ENCODE measurements around the gene ELMO1.

ELMO1 gene

DNA sequence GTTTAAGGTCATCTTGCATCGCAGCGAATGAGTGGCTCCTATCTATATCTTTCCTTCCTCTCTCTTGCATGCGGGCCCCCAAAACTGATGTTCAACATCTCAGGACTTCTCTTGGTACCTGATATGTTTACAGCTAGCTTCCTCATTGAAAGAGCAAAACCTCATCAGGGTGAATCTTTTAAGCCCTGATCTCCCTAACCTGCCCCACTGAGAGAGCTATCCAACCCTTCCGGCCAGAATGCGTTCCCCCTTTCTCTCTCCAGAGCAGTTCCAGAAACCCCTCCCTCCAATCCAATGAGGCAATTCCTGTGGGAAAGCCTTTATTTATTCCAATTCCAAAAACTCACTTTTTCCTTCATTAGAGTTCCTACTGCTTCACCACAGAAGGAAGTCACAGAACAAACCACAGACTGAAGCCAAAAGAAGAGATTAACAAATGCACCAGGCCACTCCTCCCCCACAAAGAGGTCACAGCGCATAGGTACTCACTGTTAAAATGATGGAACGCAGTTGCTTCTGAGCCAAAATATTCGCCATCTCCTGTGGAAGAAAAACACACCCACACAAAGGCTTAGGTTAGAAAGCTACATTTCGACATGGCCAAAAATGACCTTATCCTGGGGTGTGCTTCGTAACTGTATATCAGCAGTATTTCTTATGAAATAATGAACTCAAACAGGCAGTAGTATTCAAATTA lies 232.4 kb downstream of the ELMO1 start:
- no peak for DNase-seq (ENCODE audit: low read depth)

- no peak for DNase-seq (ENCODE audit: low read depth)
Observed at GRCh38 chr7:37215290-37215923, 233.3 kb downstream of the ELMO1 start.

DNA sequence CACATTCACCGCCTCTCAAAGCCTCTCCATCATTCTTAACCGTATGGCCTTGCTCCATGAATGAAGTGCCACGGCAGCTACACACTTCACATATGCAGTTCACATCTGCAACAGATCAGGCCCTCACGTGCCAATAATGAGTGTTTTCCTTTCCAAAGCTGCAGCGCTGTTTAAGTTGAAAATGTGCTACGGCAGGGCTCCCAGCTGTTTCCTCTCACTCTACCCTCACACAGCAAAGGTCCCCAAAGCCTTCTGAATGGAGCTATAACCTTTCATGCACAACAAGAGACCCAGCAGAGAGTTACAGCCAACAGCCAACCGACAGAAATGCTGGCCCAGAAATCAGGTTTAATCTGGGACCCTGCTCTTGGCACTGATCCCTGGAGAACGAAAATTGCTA lies 236.1 kb downstream of the ELMO1 start:
- no peak for DNase-seq (ENCODE audit: low read depth)

GRCh38 chr7:37212051-37212450 lies 236.6 kb downstream of the ELMO1 start:
- DNase-seq (ENCODE audit: low read depth), result no peak

DNA sequence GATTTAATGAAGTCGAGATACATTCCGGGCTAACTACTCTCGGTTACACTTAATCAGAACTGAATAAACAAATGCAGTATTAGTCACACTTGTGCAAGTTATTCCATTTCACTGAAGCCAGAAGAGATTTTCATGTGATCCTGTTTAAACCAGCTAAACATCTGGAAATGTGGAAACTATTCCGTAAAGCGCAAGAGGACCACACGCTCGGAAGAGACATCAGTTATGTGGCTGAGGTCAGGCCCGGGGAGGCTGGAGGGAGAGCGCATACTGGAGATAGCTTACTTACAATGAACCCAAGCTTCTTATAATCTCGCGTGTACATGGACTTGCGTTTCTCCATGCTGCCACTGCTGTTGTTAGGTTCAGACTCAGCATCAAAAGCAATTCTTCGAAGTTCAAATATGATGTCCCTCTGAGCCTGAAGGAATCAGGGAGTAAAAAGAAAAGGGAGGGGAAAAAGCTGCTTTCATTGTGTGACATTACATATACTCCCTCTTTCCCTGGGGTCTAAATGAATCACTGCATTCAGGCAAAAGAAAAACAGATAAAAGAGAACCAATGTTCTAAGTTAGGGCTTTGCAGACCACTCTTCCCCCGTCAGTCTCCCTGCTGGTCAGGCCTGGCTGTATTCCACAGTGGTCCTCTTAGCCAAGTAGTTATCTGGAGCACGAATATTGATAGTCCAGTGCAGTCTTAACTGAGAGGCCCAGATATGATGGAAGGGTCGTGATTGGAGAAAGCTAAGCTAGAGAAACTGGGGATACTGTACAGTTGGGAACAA lies 237.4 kb downstream of the ELMO1 start:
- no peak for DNase-seq (ENCODE audit: low read depth)

- no peak for DNase-seq (ENCODE audit: low read depth)
Observed at GRCh38 chr7:37209195-37209594, 239.5 kb downstream of the ELMO1 start.

DNA sequence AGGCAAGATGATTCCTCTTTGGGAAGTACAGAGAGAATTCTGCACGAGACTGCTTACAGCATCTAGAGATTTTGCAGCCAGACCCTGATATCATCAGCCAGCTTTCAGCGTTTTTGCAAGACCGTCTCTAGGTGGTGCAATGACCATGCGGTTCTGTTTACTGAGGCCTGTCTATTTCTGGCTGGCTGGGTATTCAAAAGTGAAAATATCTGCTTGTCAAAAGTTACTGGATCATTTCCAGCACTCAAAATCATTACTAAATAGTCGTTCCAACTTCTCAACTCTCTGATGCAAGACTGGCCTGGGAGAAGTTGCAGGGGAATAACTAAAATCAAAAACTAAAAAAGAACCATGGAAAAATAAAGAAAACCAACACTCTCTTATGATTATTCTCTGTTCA lies 240.1 kb downstream of the ELMO1 start:
- no peak for DNase-seq (ENCODE audit: low read depth)

GRCh38 chr7:37206192-37206591 lies 242.5 kb downstream of the ELMO1 start:
- DNase-seq (ENCODE audit: low read depth), result no peak

GRCh38 chr7:37205451-37205850 lies 243.2 kb downstream of the ELMO1 start:
- DNase-seq (ENCODE audit: low read depth), result no peak

DNA sequence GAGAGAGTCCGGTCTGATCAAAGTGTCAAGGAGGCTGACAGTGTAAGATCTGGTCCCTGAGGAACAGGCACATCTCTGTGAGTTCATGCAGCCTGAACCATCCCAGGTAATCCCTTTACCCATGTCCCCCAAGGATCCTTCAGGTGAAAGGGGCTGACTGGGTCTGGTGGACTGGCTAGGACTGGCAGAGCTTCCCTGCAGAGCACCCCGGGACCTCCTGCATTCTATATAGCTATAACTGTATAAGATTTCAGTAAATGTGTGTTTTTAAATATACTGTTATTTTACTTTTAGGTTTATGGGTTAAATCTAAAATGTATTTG lies 246.8 kb downstream of the ELMO1 start:
- DNase-seq (ENCODE audit: low read depth), result no peak

DNA sequence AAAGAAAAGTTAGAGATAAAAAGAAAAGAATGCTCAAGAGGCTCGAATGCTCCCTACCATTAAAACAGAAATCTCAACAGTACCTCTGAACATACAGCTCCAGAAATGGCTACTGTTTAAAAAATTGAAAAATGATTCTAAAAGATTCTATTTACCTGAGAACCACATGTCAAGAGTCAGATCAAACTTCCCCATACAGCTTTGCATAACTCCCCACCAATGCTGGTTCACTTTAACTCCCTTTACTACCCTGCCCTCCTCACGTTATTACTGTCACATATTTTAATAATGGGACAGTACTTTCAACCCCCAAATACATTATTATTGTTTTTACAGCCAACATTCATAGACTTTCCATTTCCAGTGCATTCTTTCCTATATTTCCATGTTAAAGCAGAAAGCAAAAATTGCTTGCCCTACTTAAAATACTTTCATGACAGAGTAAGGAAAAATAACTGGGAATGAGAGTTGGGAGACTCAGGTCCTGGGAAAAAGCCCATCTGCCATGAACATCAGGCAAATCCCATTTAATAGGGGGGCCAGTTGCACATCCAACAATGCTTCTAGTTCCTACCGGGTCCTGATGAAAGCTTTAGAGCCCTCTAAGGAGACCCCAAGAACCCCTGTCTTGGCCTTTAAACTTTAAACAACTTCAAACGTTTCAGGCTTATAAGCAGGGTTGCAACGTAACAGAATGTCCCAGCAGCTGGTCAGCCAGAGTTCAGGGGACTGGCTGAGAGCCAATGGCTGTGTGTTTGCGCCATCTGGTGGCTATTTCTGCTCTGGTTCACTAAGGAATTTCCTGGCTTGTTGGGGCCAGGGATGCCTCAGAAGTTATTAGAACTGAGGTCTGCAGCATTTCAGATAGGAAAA lies 247.4 kb downstream of the ELMO1 start:
- DNase-seq (ENCODE audit: low read depth), result peak; percentile 30

DNA sequence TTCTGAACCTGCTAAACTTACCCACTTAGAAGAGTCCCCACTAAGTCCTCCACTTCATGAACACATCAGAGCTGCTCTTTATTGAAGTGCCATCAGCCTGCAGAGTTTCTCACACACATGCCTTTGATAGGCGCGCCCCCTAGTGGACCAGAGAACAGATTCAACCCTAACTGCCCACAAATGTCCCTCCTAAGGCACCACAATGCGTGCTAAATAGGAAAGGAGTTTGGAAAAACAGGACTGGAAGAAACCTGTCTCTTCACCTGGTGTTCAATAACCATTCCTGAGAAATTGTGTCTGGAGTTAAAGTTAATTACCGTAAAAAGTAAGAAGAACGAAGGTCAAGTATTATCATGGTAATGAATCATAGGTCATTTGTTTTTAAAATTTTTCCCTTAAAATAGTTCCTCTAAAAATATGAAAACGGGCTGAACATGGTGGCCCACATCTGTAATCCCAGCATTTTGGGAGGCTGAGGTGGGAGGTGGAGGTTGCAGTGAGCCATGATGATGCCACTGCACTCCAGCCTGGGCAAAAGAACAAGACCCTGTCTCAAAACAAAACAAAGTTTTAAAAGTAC lies 249.7 kb downstream of the ELMO1 start:
- peak; percentile 58 for DNase-seq (ENCODE audit: low read depth)

GRCh38 chr7:37198041-37198905 lies 250.4 kb downstream of the ELMO1 start:
- DNase-seq (ENCODE audit: low read depth), result no peak

DNA sequence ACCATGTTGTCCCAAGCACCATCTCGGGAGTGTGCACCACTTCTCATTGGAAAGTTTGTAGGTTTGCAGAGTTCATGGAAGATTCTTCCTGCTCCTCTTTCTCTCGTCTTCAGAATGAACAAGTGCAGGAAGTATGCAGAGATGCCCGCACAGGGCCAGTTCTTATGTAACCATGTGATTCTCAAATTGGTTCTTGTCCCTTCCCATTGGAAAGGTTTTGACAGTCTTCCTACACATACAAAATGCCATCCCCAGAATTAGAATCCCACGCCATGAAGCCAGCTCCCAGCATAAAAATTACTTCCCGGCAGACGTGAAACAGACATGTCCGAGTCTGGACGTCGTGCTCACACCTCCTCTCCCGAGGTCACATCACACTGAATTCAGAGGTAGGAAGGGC lies 251.6 kb downstream of the ELMO1 start:
- DNase-seq (ENCODE audit: low read depth), result no peak

- DNase-seq (ENCODE audit: low read depth), result no peak
Observed at GRCh38 chr7:37196676-37197075, 252.0 kb downstream of the ELMO1 start.

- no peak for DNase-seq (ENCODE audit: low read depth)
Observed at GRCh38 chr7:37195388-37195787, 253.3 kb downstream of the ELMO1 start.

GRCh38 chr7:37194943-37195342 lies 253.7 kb downstream of the ELMO1 start:
- DNase-seq (ENCODE audit: low read depth), result no peak

DNA sequence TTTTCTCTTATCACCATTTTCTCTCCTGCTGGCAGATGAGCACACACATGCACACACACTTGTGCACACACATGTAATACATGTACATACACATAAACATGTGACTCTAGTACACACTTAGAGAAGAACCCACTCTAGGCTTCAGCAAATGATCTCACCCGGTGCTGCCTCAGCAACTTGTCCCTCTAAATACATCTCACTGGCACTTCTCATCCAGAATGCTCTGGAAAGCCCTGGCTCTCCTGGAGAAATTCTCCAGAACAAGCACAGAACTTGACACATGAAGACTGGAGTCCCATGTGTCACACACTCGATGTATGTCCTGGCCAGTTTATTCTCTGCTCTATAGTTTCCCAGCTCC lies 254.9 kb downstream of the ELMO1 start:
- DNase-seq (ENCODE audit: low read depth), result no peak

DNA sequence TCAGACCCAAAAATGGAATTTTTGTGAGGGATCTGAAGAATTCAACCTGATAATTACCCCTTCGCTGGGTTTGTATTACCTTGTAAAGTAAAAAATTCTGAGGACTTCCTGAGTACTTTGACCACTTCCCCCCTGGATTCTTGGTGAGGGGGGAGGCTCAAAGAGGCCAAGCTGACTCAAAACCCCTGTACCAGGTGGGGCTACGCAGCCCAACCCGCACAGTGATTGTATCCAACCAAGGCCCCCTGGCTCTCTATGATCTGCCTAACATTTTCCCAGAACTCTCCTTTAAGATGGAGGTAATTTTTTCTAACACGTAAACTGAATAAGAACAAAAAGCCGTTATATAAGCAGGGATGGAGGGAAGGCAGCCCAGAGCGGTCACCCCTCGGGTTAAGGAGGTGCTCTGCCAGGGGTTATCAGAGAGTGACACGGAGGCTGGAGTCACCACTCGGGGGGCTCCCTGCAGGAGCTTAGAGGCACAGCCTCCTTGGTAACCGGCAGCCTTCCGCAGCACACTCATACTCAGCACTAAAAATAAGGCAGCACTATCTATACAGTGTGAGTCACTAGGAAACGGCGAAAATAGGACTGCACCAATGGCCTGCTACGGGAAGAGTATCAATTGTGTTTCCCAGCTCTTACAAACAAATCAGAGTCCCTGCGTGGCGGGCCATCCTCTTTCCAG lies 255.4 kb downstream of the ELMO1 start:
- no peak for DNase-seq (ENCODE audit: low read depth)

- no peak for DNase-seq (ENCODE audit: low read depth)
Observed at GRCh38 chr7:37191797-37192196, 256.9 kb downstream of the ELMO1 start.

DNA sequence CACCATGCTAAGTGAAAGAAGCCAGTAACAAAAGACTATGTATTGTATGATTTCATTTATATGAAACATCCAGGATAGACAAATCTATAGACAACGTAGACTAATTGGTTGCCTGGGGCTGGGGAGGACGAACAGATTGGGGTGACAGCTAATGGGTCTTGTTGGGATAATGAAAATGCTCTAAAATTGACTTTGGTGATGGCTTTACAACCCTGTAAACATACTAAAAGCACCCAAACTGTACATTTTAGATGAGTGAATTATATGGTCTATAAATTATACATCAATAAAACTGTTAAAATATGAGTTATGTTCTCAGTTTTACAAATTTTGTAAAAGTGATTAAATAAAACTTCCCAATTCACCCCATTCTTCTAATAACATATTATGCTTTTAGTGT lies 261.5 kb downstream of the ELMO1 start:
- DNase-seq (ENCODE audit: low read depth), result no peak
